Neural cell (in vitro differentiated cells): ENCODE data around the gene SLC25A3. TPM values are rescaled to one million over a fixed set of nuclear protein-coding genes. Genes with fewer than 3 reads are reported as not detected.

Experiments
- H2AFZ ChIP-seq: fragments of 200-600, 300-800 bp; sonication (generic), shearing (Covaris generic); 2 replicates; pipeline ENCODE4 v1.6.0; 2014; ENCODE audit warnings: low read depth, mild to moderate bottlenecking, antibody characterized with exemption, low read length, moderate library complexity
- H3F3A ChIP-seq: fragments of 200-600 bp; shearing (Covaris generic); 2 replicates; pipeline ENCODE4 v1.6.1; 2016; ENCODE audit warnings: mild to moderate bottlenecking, moderate library complexity, mixed read lengths, antibody characterized with exemption, low read length; ENCODE audit not compliant: insufficient read depth, poor library complexity, severe bottlenecking
- H3K27ac ChIP-seq: fragments of 200-600, 300-800 bp; sonication (generic), shearing (Covaris generic); 2 replicates; pipeline ENCODE4 v1.5.1; 2014; ENCODE audit warnings: mild to moderate bottlenecking, low read length, moderate library complexity
- H3K27me3 ChIP-seq: fragments of 300-800, 200-600 bp; sonication (generic), shearing (Covaris generic); 2 replicates; pipeline ENCODE4 v1.6.0; 2014; ENCODE audit warnings: mild to moderate bottlenecking, low read depth, low read length, moderate library complexity; ENCODE audit not compliant: insufficient read depth
- H3K36me3 ChIP-seq: fragments of 300-800, 200-600 bp; sonication (generic), shearing (Covaris generic); 2 replicates; pipeline ENCODE4 v1.5.1; 2014; ENCODE audit warnings: mild to moderate bottlenecking, antibody characterized with exemption, low read length, moderate library complexity; ENCODE audit not compliant: insufficient read depth
- H3K4me2 ChIP-seq: fragments of 300-800, 200-600 bp; sonication (generic), shearing (Covaris generic); 2 replicates; pipeline ENCODE4 v1.6.0; 2014; ENCODE audit warnings: mild to moderate bottlenecking, low read length
- H3K4me3 ChIP-seq: fragments of 300-800, 200-600 bp; sonication (generic), shearing (Covaris generic); 2 replicates; pipeline ENCODE4 v1.5.1; 2014; ENCODE audit warnings: mild to moderate bottlenecking, low read length, moderate library complexity
- H3K79me2 ChIP-seq: fragments of 200-600 bp; shearing (Covaris generic); replicated peaks from 2 replicates; pipeline ENCODE4 v1.6.0; 2014; ENCODE audit warnings: mild to moderate bottlenecking, low read length, moderate library complexity; ENCODE audit not compliant: insufficient read depth
- H3K9ac ChIP-seq: fragments of 300-800, 200-600 bp; sonication (generic), shearing (Covaris generic); 2 replicates; pipeline ENCODE4 v1.6.1; 2016; ENCODE audit warnings: mild to moderate bottlenecking, low read length, mixed read lengths
- H3K9me2 ChIP-seq: fragments of 200-600 bp; shearing (Covaris generic); 2 replicates; pipeline ENCODE4 v1.6.1; 2016; ENCODE audit warnings: mild to moderate bottlenecking, low read length, mixed read lengths; ENCODE audit not compliant: insufficient read depth
- H3K9me3 ChIP-seq: fragments of 200-600, 300-800 bp; sonication (generic), shearing (Covaris generic); 2 replicates; pipeline ENCODE4 v1.6.1; 2016; ENCODE audit warnings: mild to moderate bottlenecking, mixed run types, low read length, moderate library complexity, mixed read lengths
- H4K20me1 ChIP-seq: fragments of 200-600 bp; shearing (Covaris generic); 2 replicates; pipeline ENCODE4 v1.6.1; 2016; ENCODE audit warnings: mild to moderate bottlenecking, mixed run types; ENCODE audit not compliant: insufficient read depth
- CTCF ChIP-seq: fragments of 450-650 bp; IDR thresholded peaks from 2 replicates; pipeline ENCODE4 v1.5.1; 2014; ENCODE audit warnings: antibody characterized with exemption, mild to moderate bottlenecking, moderate library complexity; ENCODE audit not compliant: poor library complexity, severe bottlenecking
- EP300 ChIP-seq: fragments of 450-650 bp; conservative IDR thresholded peaks from 2 replicates; pipeline ENCODE4 v1.6.1; 2014; ENCODE audit warnings: antibody characterized with exemption, mild to moderate bottlenecking, moderate library complexity; ENCODE audit not compliant: poor library complexity, severe bottlenecking
- EZH2 ChIP-seq: fragments of 200-600, 300-800 bp; shearing (Covaris generic), sonication (generic); IDR thresholded peaks from 2 replicates; pipeline ENCODE4 v1.6.1; 2014; ENCODE audit warnings: antibody characterized with exemption, low read length, borderline replicate concordance, mild to moderate bottlenecking; ENCODE audit not compliant: insufficient read depth, poor library complexity, severe bottlenecking
- MXI1 ChIP-seq: fragments of 450-650 bp; conservative IDR thresholded peaks from 2 replicates; pipeline ENCODE4 v1.6.1; 2014; ENCODE audit warnings: antibody characterized with exemption, mild to moderate bottlenecking; ENCODE audit not compliant: poor library complexity, severe bottlenecking
- POLR2AphosphoS5 ChIP-seq: IDR thresholded peaks from 2 replicates; pipeline ENCODE4 v1.6.1; 2012
- RAD21 ChIP-seq: fragments of 450-650 bp; conservative IDR thresholded peaks from 2 replicates; pipeline ENCODE4 v1.6.1; 2014; ENCODE audit warnings: antibody characterized with exemption, mild to moderate bottlenecking, moderate library complexity
- SMC3 ChIP-seq: fragments of 450-650 bp; conservative IDR thresholded peaks from 2 replicates; pipeline ENCODE4 v1.6.1; 2014; ENCODE audit warnings: antibody characterized with exemption, mild to moderate bottlenecking, moderate library complexity; ENCODE audit not compliant: poor library complexity
- TAF1 ChIP-seq: IDR thresholded peaks from 2 replicates; pipeline ENCODE4 v1.6.1; 2012; ENCODE audit warnings: low read depth
- polyA plus RNA-seq: library from polyadenylated mRNA; depleted of rRNA; stranded (reverse); fragments of >200 nt; gene quantifications from 2 replicates; pipeline ENCODE4 v1.2.3, GENCODE V29; 2014
- TF ChIP-seq, protein P1 (sequence below): IDR thresholded peaks from 2 replicates; pipeline ENCODE4 v1.6.1; 2012; ENCODE audit warnings: borderline replicate concordance

The SLC25A3 gene
- polyA plus RNA-seq, 1 donor from 2014 or later: 655 TPM

- Histone ChIP-seq H2AFZ (peak overlapping the region; percentile 78), H3K9me3 (no peaks in the 10 kb centered on the region)
- TF ChIP-seq CTCF: no peak
- no peak for TF ChIP-seq SMC3
- TF ChIP-seq EZH2: no peak
- no peak for TF ChIP-seq EP300
- TF ChIP-seq POLR2AphosphoS5: no peak
- TF ChIP-seq, protein P1, sequence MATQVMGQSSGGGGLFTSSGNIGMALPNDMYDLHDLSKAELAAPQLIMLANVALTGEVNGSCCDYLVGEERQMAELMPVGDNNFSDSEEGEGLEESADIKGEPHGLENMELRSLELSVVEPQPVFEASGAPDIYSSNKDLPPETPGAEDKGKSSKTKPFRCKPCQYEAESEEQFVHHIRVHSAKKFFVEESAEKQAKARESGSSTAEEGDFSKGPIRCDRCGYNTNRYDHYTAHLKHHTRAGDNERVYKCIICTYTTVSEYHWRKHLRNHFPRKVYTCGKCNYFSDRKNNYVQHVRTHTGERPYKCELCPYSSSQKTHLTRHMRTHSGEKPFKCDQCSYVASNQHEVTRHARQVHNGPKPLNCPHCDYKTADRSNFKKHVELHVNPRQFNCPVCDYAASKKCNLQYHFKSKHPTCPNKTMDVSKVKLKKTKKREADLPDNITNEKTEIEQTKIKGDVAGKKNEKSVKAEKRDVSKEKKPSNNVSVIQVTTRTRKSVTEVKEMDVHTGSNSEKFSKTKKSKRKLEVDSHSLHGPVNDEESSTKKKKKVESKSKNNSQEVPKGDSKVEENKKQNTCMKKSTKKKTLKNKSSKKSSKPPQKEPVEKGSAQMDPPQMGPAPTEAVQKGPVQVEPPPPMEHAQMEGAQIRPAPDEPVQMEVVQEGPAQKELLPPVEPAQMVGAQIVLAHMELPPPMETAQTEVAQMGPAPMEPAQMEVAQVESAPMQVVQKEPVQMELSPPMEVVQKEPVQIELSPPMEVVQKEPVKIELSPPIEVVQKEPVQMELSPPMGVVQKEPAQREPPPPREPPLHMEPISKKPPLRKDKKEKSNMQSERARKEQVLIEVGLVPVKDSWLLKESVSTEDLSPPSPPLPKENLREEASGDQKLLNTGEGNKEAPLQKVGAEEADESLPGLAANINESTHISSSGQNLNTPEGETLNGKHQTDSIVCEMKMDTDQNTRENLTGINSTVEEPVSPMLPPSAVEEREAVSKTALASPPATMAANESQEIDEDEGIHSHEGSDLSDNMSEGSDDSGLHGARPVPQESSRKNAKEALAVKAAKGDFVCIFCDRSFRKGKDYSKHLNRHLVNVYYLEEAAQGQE: no peak
- no peak for TF ChIP-seq MXI1
- no peak for TF ChIP-seq RAD21
- no peak for TF ChIP-seq TAF1
These were observed 52.1 kb downstream of the SLC25A3 start for GRCh38 chr12:98645572-98646067.

GRCh38 chr12:98646294-98647090, 53.0 kb downstream of the SLC25A3 start:
- H3K9me3 ChIP-seq: no peaks in the 10 kb centered on the region
- no peaks in the 10 kb centered on the region for H3K27me3 ChIP-seq
- H3K36me3 ChIP-seq: no peaks in the 10 kb centered on the region
- peak overlapping the region; percentile 96 for H3K4me3 ChIP-seq
- no peak overlapping the region for H3K9ac ChIP-seq
- no peaks in the 10 kb centered on the region for H3F3A ChIP-seq
- TF ChIP-seq MXI1: no peak
- no peak overlapping the region for H3K27ac ChIP-seq
- no peaks in the 10 kb centered on the region for H3K9me2 ChIP-seq
- no peak overlapping the region for H2AFZ ChIP-seq
- H4K20me1 ChIP-seq: no peaks in the 10 kb centered on the region
- H3K79me2 ChIP-seq: peaks cover 40% of the 10 kb centered on the region
- H3K4me2 ChIP-seq: peak overlapping the region; percentile 49

More at GRCh38 chr12:98645572-98646067, 52.1 kb downstream of the SLC25A3 start:
- Histone ChIP-seq H3K9ac (peak overlapping the region; percentile 74), H3K27ac (peak overlapping the region; percentile 57), H4K20me1 (no peaks in the 10 kb centered on the region), H3K9me2 (no peaks in the 10 kb centered on the region), H3K79me2 (peaks cover 44% of the 10 kb centered on the region), H3F3A (no peaks in the 10 kb centered on the region), H3K4me3 (peak overlapping the region; percentile 96), H3K4me2 (peak overlapping the region; percentile 49), H3K27me3 (no peaks in the 10 kb centered on the region), H3K36me3 (no peaks in the 10 kb centered on the region)
